ENCODE measurements around the gene DGLUCY.
"Not testable (repeated sequence)": the region's sequence is repeated elsewhere in the genome, so short reads cannot be mapped to it uniquely, and the experiment has no call there.

DGLUCY gene

GRCh38 chr14:91264151-91265150, 150.6 kb downstream of the DGLUCY start:
- DNase-seq = no peak

GRCh38 chr14:91265404-91265803, 151.5 kb downstream of the DGLUCY start:
- DNase-seq = no peak

- DNase-seq = not testable (repeated sequence)
These were observed 152.4 kb downstream of the DGLUCY start for GRCh38 chr14:91266276-91266675.

- no peak for DNase-seq
These were observed 154.1 kb downstream of the DGLUCY start for GRCh38 chr14:91267965-91268437.

GRCh38 chr14:91269076-91269991, 155.5 kb downstream of the DGLUCY start:
- DNase-seq = no peak

GRCh38 chr14:91270188-91270587, 156.3 kb downstream of the DGLUCY start:
- DNase-seq = no peak

- no peak for DNase-seq
These were observed 156.7 kb downstream of the DGLUCY start for GRCh38 chr14:91270619-91271018.

- DNase-seq = no peak
These were observed 157.8 kb downstream of the DGLUCY start for GRCh38 chr14:91271639-91272038.

GRCh38 chr14:91272341-91273272, 158.7 kb downstream of the DGLUCY start:
- DNase-seq = no peak

- no peak for DNase-seq
These were observed 159.5 kb downstream of the DGLUCY start for GRCh38 chr14:91273273-91273884.

- no peak for DNase-seq
These were observed 160.0 kb downstream of the DGLUCY start for GRCh38 chr14:91273885-91274273.

- no peak for DNase-seq
These were observed 160.9 kb downstream of the DGLUCY start for GRCh38 chr14:91274796-91275195.
